GM21825 (cell line): Measurements from ENCODE around the gene DXO.
"Not testable (repeated sequence)": the region's sequence is repeated elsewhere in the genome, so short reads cannot be mapped to it uniquely, and the experiment has no call there.

Source experiments
- ATAC-seq: cut with Tn5 transposase; IDR thresholded peaks from one replicate; pipeline ENCODE4 v1.9.1; 2021; ENCODE audit warnings: mild to moderate bottlenecking, moderate library complexity; ENCODE audit not compliant: unreplicated experiment

The DXO gene

GRCh38 chr6:31971993-31972708 is at the start of gene DXO:
Gene DXO (minus strand): TSS chr6:31972138. CDS start chr6:31971675, 463 bp downstream.
- ATAC-seq, result peak; percentile 77

- not testable (repeated sequence) for ATAC-seq
Observed at GRCh38 chr6:32014547-32014946, 42.6 kb upstream of the DXO start, which contains the start of gene C4B. Gene C4B (plus strand): TSS chr6:32014795. CDS start chr6:32014846, 51 bp downstream.

- ATAC-seq, result not testable (repeated sequence)
Observed at GRCh38 chr6:32013738-32014137, 41.8 kb upstream of the DXO start.

- ATAC-seq, result not testable (repeated sequence)
Observed at GRCh38 chr6:32012941-32013617, 41.1 kb upstream of the DXO start.

GRCh38 chr6:32010856-32011530 is 39.1 kb upstream of the DXO start:
- ATAC-seq, result not testable (repeated sequence)

- ATAC-seq, result not testable (repeated sequence)
Observed at GRCh38 chr6:32009537-32009936, 37.6 kb upstream of the DXO start.

- ATAC-seq, result not testable (repeated sequence)
Observed at GRCh38 chr6:32008616-32009015, 36.7 kb upstream of the DXO start.

- not testable (repeated sequence) for ATAC-seq
Observed at GRCh38 chr6:32008037-32008436, 36.1 kb upstream of the DXO start.

- not testable (repeated sequence) for ATAC-seq
Observed at GRCh38 chr6:32007086-32007485, 35.1 kb upstream of the DXO start.

GRCh38 chr6:32005991-32006529 is 34.1 kb upstream of the DXO start:
- ATAC-seq, result not testable (repeated sequence)

- ATAC-seq, result not testable (repeated sequence)
Observed at GRCh38 chr6:32005538-32005880, 33.6 kb upstream of the DXO start.

- not testable (repeated sequence) for ATAC-seq
Observed at GRCh38 chr6:32004864-32005537, 33.1 kb upstream of the DXO start.

- ATAC-seq, result not testable (repeated sequence)
Observed at GRCh38 chr6:32004393-32004792, 32.5 kb upstream of the DXO start.

- ATAC-seq, result not testable (repeated sequence)
Observed at GRCh38 chr6:32003301-32003700, 31.4 kb upstream of the DXO start.

- not testable (repeated sequence) for ATAC-seq
Observed at GRCh38 chr6:32002546-32003268, 30.8 kb upstream of the DXO start.

- not testable (repeated sequence) for ATAC-seq
Observed at GRCh38 chr6:31996385-31996784, 24.4 kb upstream of the DXO start.

GRCh38 chr6:31994421-31994820 is 22.5 kb upstream of the DXO start:
- not testable (repeated sequence) for ATAC-seq

- ATAC-seq, result not testable (repeated sequence)
Observed at GRCh38 chr6:31989363-31989762, 17.4 kb upstream of the DXO start.

GRCh38 chr6:31981744-31982143 is 9.8 kb upstream of the DXO start, which contains the start of gene C4A:
Gene C4A (plus strand): TSS chr6:31982057. CDS start chr6:31982108, 51 bp downstream.
- not testable (repeated sequence) for ATAC-seq

GRCh38 chr6:31980998-31981397 is 9.1 kb upstream of the DXO start:
- not testable (repeated sequence) for ATAC-seq
